NCI-H524 (cell line): ENCODE results near the gene SPHK2.
"Not testable (repeated sequence)": the region's sequence is repeated elsewhere in the genome, so short reads cannot be mapped to it uniquely, and the experiment has no call there.

ENCODE experiments used
- DNase-seq, 2 experiments: peaks; one replicate each; lab custom pipeline; 2025; lab: John Stamatoyannopoulos, UW

SPHK2 gene

DNA sequence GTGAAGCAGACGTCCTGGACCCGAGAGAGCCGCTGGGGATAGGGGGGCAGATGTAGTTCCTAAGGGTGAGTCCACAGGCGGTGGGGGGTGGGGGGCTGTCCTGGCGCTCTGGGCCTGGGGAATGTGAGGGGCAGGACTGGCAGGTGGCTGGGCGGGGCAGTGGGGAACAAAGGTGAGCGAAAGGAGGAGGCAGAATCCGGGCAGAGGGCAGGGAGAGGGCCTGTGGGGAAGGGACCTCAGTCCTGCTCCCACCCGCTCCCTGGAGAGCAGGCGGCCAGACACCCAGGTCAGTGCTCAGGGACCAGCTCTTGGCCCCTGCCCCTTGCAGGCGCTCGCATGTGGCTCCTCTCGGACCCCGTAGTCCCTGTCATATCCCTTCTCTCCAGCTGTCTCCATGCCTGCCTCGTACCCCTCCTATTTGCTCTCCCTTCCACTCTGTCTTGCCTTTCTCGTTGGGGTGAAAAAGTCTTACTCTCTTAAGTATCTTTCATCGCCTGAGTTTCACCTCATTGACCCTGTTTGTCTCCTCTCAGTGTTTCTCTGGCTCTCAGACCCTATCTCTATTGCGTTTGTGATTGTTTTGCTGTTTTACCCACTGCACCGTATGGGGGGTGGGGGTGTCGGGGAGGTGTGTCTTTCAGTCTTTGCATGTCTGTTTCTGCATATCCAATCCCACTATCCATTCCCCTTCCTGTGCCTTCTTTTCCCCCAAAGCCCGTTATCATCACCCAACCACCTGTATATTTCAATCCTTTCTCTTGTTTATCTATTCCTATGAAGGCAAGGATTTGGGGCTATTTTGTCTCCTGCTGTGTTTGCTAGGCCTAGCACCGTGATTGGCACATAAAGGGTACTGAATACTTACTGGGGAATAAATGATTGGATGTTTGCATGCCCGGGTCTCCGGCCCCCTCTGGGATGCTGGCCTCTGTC, 5.8 kb downstream of the SPHK2 start:
- no peak for DNase-seq

DNA sequence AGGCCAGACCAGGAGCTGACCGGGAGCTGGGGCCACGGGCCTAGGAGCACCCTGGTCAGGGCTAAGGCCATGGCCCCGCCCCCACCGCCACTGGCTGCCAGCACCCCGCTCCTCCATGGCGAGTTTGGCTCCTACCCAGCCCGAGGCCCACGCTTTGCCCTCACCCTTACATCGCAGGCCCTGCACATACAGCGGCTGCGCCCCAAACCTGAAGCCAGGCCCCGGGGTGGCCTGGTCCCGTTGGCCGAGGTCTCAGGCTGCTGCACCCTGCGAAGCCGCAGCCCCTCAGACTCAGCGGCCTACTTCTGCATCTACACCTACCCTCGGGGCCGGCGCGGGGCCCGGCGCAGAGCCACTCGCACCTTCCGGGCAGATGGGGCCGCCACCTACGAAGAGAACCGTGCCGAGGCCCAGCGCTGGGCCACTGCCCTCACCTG, 6.6 kb downstream of the SPHK2 start:
- no peak for DNase-seq

DNA sequence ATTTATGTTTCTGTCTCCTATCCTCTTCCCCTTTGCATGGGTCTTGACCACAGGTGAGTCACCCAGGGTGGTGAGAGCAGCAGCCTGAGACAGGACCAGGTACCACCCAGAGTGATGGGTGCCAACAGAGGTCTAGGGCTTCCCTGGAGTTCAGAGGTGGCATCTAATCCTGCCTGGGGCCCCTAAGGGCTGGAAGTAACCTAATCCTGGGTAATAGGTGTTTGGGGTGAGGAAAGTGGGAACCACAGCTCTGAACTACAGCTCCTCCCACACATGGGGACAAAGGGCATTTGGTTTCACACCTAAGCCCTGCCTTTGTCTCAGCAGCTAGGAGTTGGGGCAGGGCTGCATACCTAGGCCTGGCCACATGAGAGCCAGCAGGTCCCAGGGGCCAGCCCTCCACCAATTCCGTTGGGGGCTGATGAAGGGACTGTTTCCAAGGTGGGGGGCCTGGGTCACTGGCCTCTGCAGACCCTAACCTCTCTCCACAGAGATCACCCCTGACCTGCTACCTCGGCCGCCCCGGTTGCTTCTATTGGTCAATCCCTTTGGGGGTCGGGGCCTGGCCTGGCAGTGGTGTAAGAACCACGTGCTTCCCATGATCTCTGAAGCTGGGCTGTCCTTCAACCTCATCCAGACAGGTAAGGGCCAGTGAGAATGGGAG, 8.0 kb downstream of the SPHK2 start:
- DNase-seq: no peak

DNA sequence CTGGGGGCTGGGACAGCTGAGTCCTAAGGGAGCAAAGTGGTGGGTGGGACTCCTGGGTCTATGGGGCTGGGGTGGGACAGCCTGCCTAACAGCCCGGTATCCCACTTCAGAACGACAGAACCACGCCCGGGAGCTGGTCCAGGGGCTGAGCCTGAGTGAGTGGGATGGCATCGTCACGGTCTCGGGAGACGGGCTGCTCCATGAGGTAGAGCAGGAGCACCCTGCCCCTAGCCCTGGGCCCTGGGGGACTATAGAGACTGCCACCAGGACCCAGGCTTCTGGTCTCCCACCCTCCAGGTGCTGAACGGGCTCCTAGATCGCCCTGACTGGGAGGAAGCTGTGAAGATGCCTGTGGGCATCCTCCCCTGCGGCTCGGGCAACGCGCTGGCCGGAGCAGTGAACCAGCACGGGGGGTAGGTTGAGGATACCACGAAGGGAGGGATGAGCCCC, 8.6 kb downstream of the SPHK2 start:
- DNase-seq: no peak

DNA sequence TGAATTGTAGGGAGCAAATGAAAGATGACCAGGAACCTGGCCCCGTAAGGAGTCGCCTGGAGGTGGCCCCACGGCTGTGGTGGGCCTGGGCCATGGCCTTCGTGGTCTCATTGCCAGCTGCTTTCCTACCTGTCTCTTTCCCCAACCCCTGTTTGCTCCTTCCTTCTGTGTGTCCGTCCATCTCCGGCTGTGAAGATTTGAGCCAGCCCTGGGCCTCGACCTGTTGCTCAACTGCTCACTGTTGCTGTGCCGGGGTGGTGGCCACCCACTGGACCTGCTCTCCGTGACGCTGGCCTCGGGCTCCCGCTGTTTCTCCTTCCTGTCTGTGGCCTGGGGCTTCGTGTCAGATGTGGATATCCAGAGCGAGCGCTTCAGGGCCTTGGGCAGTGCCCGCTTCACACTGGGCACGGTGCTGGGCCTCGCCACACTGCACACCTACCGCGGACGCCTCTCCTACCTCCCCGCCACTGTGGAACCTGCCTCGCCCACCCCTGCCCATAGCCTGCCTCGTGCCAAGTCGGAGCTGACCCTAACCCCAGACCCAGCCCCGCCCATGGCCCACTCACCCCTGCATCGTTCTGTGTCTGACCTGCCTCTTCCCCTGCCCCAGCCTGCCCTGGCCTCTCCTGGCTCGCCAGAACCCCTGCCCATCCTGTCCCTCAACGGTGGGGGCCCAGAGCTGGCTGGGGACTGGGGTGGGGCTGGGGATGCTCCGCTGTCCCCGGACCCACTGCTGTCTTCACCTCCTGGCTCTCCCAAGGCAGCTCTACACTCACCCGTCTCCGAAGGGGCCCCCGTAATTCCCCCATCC, 9.4 kb downstream of the SPHK2 start:
- no peak for DNase-seq

DNA sequence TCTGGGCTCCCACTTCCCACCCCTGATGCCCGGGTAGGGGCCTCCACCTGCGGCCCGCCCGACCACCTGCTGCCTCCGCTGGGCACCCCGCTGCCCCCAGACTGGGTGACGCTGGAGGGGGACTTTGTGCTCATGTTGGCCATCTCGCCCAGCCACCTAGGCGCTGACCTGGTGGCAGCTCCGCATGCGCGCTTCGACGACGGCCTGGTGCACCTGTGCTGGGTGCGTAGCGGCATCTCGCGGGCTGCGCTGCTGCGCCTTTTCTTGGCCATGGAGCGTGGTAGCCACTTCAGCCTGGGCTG, 9.9 kb downstream of the SPHK2 start:
- no peak for DNase-seq

DNA sequence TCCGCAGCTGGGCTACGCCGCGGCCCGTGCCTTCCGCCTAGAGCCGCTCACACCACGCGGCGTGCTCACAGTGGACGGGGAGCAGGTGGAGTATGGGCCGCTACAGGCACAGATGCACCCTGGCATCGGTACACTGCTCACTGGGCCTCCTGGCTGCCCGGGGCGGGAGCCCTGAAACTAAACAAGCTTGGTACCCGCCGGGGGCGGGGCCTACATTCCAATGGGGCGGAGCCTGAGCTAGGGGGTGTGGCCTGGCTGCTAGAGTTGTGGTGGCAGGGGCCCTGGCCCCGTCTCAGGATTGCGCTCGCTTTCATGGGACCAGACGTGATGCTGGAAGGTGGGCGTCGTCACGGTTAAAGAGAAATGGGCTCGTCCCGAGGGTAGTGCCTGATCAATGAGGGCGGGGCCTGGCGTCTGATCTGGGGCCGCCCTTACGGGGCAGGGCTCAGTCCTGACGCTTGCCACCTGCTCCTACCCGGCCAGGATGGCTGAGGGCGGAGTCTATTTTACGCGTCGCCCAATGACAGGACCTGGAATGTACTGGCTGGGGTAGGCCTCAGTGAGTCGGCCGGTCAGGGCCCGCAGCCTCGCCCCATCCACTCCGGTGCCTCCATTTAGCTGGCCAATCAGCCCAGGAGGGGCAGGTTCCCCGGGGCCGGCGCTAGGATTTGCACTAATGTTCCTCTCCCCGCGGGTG, 10.4 kb downstream of the SPHK2 start:
- DNase-seq: no peak

DNA sequence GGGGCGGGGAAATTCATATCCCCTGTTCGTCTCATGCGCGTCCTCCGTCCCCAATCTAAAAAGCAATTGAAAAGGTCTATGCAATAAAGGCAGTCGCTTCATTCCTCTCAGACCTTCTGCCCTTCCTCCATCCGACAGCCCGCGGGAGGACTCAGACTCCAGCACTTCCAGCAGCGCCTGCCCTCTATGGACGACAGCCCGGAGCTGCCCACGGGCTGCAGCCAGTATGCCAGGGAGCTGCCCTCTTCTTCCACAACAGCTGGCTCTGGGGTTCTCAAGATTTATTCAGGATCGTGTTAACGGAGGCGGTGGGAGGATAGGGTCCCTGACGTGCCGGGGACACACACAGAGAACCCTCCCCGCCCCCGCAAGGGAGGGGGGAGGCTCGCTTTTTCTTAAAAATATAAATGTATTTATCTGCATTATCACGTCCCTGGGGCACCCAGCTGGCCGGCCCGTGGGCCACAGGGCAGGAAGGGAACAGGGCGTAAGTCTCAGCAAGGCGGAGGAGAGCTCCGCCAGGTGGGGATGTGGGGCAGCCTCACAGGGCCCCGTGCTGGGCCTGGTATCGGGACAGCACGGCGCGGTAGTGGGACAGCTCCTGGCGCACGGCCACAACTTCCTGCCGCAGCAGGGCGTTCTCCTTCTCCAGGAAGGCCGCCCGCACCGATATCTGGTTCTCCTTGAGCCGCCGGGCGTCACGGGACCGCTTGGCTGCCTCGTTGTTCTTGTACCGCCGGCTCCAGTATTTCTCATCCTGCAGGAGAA, 11.2 kb downstream of the SPHK2 start:
- DNase-seq: no peak

DNA sequence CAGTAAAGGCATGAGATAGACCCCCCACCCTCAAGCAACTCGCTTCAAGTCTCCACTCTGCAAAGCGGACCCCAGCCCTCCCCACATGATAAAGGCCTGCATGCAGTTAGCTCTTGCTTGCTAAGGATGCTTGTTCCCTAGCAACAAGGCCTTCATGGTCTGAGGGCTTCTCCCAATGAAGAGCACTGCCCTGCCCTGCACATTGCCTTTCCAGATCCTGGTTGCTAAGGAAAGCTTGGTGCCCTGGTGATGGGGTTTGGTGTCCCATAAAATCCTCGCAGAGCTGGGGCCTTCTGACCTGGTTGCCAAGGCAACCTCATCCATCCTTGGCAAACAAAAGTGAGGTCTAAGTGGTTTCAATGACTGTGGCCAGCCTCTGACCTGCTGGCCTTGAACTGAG, 11.9 kb downstream of the SPHK2 start:
- DNase-seq: no peak

DNA sequence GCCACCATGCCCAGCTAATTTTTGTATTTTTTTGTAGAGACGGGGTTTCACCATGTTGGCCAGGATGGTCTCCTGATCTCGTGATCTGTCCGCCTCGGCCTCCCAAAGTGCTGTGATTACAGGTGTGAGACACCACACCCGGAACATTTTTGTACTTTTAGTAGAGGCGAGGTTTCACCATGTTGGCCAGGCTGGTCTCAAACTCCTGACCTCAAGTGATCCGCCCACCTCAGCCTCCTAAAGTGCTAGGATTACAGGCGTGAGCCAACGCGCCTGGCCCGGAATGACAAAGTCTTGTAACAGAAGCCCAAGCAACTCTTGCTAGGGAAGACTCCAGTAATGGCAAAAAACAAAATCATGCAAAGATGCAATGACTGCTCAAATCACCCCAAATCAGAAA, 13.0 kb downstream of the SPHK2 start:
- not testable (repeated sequence) for DNase-seq

DNA sequence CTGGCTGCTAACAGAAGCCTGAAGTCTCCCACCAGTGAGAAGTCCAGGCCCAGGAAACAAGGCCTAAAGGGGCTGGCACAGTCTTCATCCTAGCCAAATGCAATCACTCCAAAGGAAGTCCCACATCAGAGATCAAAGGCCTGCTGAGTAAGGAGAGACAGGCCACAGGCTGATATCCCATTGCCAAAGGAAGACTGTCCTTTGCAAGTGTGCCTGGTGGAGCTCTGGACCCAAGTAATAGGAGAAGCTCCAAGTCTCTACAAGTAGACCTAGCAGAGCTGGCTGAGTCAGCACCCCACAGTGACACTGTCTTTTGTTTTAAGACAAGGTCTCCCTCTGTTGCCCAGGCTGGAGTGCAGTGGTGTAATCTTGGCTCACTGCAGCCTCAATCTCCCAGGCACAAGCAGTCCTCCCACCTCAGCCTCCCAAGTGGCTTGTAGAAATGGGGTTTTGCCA, 13.4 kb downstream of the SPHK2 start:
- DNase-seq: no peak

DNA sequence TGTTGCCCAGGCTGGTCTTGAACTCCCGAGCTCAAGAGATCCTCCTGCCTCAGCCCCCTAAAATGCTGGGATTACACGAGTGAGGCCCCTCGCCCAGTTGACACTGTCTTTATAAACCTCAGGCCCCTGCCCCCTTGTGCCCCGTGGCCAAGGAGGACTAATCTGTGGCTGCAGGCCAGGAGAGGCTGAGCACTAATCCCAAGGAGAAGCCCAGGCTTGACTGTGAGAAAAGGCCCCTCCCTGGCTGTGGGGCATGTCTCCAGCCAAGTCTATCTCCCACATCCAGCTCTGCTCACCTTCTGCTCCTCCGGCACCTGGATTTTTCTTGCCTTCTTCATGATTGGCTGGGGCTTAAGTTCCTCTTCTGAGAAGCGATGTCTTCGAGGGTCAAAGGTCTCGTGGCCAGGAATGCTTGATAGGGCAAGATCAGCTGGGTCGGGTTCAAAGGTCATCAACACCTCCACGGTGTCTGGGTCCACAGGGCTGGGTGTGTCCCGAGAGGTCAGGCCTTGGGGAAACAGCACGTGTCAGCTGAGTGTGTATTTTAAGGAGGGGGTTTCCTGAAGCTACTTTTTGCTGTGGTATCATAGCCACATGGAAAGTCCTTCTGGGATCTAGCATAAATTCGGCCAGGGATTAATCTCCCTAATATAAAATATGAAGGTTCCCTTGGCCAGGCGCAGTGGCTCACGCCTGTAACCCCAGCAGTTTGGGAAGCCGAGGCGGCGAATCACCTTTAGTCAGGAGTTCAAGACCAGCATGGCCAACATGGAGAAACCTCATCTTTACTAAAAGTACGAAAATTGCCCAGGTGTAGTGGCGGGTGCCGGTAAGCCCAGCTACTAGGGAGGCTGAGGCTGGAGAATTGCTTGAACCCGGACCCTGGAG, 14.1 kb downstream of the SPHK2 start:
- no peak for DNase-seq

DNA sequence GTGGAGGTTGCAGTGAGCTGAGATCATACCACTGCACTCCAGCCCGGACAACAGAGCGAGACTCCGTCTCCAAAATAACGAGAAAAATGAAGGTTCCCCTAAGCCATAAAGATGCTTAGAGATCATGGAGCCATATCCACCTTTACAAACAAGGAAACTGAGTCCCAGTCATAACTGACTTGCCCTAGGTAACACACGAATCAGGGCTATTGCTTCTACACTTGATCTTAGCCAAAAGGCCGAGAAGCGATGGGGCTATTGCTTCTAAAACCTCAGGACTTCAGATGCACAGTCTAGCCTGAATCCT, 14.7 kb downstream of the SPHK2 start:
- DNase-seq: no peak

DNA sequence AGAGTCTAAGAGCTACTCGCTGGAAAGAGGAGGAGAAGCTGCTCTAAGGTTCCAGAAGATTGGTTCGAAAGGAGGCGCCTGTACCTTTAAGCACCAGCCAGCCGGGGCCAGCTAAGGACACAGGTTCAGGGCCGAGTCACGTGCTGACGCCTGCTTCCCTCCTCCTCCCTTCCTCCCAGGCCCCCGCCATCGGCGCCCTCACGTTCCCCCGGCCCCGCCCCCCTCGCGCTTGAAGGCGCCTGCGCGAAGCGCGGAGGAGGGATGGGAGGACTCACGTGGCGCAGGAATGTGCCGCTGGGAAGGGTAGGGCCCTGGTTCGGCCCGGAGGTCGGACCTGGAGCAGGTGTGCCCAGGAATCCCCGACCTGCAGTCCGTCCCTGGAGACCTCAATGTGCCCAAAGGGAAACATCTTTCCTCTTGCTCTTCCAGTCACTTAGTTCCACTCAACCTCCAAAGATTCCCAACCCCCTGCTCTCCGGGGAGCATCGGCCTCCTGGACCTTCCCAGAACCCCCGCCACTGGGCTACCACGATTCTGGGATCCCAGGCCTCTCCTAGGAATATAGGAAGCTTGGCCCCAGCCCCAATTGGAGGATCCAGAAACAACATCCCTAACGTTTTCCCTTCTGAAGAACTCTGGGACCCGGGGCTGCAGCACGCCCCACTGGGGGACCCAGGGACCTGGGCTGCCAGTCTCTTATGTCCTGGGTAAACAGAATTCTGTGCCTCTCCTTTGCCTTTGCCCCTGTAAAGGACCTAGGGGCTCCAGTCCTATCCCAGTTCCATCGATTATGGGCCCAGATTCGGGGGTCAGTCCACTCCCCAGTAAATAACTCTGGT, 15.3 kb downstream of the SPHK2 start:
- peak; percentile 95 to 96 for DNase-seq

DNA sequence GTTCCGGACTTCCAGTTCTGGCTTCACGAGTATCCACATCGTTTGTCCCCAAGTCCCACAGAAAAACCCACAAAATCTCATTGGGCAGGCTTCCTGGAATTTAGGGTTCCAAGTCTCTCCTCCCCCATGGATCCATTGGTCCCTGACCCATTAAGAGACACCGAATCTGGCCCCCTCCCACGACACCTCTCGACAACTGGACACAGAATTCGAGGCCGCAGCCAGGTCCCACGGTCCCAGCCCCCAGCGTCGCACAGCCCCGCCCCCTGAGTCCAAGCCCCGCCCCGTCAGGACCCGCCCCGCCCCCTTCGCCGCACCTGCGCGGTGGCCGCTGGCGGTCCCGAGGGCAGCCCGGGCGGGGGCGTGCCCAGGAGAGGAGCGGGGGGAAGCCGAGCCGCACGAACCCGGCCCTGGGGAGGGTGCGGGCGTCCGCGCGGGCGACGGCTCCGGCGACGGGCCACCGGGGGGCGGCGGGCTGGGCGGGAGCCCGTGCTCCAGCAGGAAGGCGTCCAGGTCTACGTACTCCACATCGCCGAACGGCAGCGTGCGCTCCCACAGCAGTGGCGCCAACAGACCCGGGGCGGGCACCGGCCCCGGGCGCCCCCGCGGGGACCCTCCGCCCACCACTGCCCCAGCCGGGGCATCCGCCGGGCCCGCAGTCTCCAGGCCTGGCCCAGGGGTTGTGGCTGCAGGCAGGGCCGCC, 16.1 kb downstream of the SPHK2 start:
- peak; percentile 35 to 66 for DNase-seq

DNA sequence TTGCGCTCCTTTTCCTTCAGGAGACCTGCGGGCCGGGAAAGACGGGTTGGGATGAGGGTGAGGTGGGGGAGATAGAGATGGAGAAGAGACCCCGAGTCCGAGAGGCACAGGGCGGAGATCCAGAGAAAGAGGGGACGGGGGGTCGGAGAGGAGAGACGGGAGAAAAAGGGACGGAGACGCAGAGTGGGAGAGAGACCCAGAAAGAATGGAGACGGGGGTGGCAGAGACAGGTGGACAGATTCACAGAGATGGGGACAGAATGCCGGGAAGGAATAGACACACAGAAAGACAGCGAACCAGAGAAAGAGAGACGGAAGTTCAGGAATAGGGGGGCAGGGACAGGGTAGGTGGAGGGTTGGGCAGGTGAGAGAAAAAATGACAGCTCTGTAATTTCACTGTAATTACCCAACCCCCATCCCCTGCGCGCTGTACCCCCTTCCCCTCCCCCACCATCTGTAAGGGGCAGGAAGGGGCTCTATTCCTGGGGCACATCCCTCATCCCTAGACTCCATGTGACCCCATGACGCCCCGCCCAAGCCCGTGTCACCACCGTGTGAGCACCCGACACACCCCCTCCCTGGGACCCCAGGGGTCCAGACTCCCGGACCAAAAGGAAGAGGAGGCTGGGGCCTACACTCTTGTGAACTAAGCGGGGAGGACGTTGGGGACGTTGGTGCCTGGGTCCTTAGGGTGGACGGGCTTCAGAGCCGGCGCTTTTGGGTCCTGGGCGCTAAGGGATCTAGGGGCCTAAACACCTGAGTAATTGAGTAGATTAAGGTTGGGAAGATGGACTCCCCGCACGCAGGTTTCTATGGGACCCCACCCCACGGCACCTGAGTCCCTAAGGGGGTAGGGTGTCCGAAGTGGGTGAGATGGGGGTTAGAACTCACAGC, 16.9 kb downstream of the SPHK2 start:
- DNase-seq: peak in 1 of 2 experiments; percentile 42

DNA sequence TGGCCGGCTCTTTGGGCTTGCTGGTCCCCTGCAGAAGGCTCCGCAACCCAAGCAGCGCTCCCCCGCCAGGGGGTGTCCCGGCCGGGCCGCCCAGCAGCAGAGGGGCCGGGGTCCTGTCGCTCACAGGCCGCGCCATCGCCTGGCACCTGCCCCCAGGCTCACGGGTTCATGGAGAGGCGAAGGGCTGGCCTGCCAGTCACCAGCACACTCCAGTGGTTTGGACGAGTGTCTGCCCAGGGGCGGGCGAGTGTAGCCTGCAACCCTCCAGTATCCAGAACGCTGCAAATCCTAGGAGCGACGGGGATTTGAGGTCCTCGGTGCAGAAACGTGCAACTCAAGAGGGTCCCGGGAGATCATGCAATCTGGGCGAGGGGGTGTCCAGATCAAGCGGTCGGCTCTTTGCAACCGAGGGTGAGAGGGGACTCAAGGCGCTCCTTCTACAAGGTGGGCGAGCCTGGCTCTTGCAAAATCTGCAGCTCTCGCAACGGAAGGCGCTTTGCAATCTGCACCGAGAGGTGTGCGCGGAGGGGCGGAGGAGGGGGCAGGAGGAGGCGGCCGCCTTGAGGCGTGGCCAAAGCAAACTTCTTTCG, 17.6 kb downstream of the SPHK2 start, which contains the start of gene DBP:
DBP (minus strand) TSS at position 521 of the 590 bp plus-strand sequence; CDS start at position 136, 385 bp downstream.
- peak; percentile 60 to 84 for DNase-seq
